GM12891 (cell line): ENCODE data around the gene ZNF614.
"Not testable (repeated sequence)": the region's sequence is repeated elsewhere in the genome, so short reads cannot be mapped to it uniquely, and the experiment has no call there.

ENCODE experiments used
- DNase-seq: peaks from one replicate; pipeline ENCODE4 v3.0.0; 2011; ENCODE audit warnings: low spot score; ENCODE audit not compliant: insufficient read length
- FAIRE-seq: peaks from 2 replicates; lab custom pipeline; 2011; peaks lifted over from hg19 to GRCh38; lab: Jason Lieb, UNC
- PAX5 ChIP-seq: IDR thresholded peaks from 2 replicates; pipeline ENCODE4 v1.6.1; 2011; ENCODE audit warnings: low read length, moderate library complexity, mild to moderate bottlenecking; ENCODE audit not compliant: insufficient read depth, severe bottlenecking
- POLR2A ChIP-seq: IDR thresholded peaks from 2 replicates; pipeline ENCODE4 v1.6.1; 2011; ENCODE audit warnings: low read depth, low read length, control low read depth
- POLR2AphosphoS5 ChIP-seq: IDR thresholded peaks from 2 replicates; pipeline ENCODE4 v1.6.1; 2011; ENCODE audit warnings: low read depth, low read length, control low read depth
- POU2F2 ChIP-seq: IDR thresholded peaks from 2 replicates; pipeline ENCODE4 v1.6.1; 2011; ENCODE audit warnings: low read depth, mild to moderate bottlenecking, control low read depth, low read length, moderate library complexity
- SPI1 ChIP-seq: IDR thresholded peaks from 2 replicates; pipeline ENCODE4 v1.6.1; 2011; ENCODE audit warnings: low read depth, low read length, control low read depth
- TAF1 ChIP-seq: IDR thresholded peaks from 2 replicates; pipeline ENCODE4 v1.6.1; 2011; ENCODE audit warnings: low read depth, low read length, control low read depth

ZNF614 gene

GRCh38 chr19:51993422-51993821 is 34.8 kb downstream of the ZNF614 start:
- TF ChIP-seq TAF1 (no peak), POLR2A (no peak), PAX5 (no peak), POU2F2 (no peak), POLR2AphosphoS5 (no peak), SPI1 (no peak)
- no peak for FAIRE-seq

GRCh38 chr19:51986309-51987291 is 41.6 kb downstream of the ZNF614 start, which contains the start of gene ZNF350:
Gene ZNF350 (minus strand): TSS chr19:51986840. CDS start chr19:51974360, 12,480 bp downstream.
- TF ChIP-seq PAX5 (no peak), SPI1 (peak; percentile 84), POU2F2 (no peak), POLR2AphosphoS5 (peak; percentile 78), POLR2A (peak; percentile 79), TAF1 (peak; percentile 57; the same call in 1 of the 2 replicates)
- peak; percentile 57 for DNase-seq
- FAIRE-seq: peak; percentile 98

More at GRCh38 chr19:51993422-51993821, 34.8 kb downstream of the ZNF614 start:
- DNase-seq: no peak

GRCh38 chr19:51983361-51983760 is 44.8 kb downstream of the ZNF614 start:
- TF ChIP-seq PAX5: no peak
- TF ChIP-seq SPI1: no peak
- TF ChIP-seq POU2F2: no peak
- TF ChIP-seq POLR2A: no peak
- no peak for TF ChIP-seq POLR2AphosphoS5
- TF ChIP-seq TAF1: no peak
- FAIRE-seq (no peak), DNase-seq (no peak)

- not testable (repeated sequence) for FAIRE-seq, DNase-seq
Observed at GRCh38 chr19:51980926-51981325, 47.3 kb downstream of the ZNF614 start.

- FAIRE-seq (no peak), DNase-seq (no peak)
- TF ChIP-seq TAF1 (no peak), POU2F2 (no peak), SPI1 (no peak), POLR2A (no peak), POLR2AphosphoS5 (no peak), PAX5 (no peak)
Observed at GRCh38 chr19:51980116-51980736, 48.0 kb downstream of the ZNF614 start.

GRCh38 chr19:51978882-51979281 is 49.3 kb downstream of the ZNF614 start:
- no peak for DNase-seq
- no peak for FAIRE-seq
- TF ChIP-seq POU2F2 (no peak), TAF1 (no peak), SPI1 (no peak), POLR2A (no peak), POLR2AphosphoS5 (no peak)

GRCh38 chr19:51977346-51977745 is 50.8 kb downstream of the ZNF614 start:
- DNase-seq (no peak), FAIRE-seq (no peak)
- TF ChIP-seq PAX5 (no peak), POLR2A (no peak), TAF1 (no peak), SPI1 (no peak)

- no peak for TF ChIP-seq POLR2AphosphoS5
- TF ChIP-seq POU2F2: no peak
- no peak for TF ChIP-seq PAX5
- no peak for TF ChIP-seq TAF1
- TF ChIP-seq POLR2A: no peak
- no peak for TF ChIP-seq SPI1
- DNase-seq: no peak
- no peak for FAIRE-seq
Observed at GRCh38 chr19:51976852-51977251, 51.3 kb downstream of the ZNF614 start.

- not testable (repeated sequence) for DNase-seq, FAIRE-seq
Observed at GRCh38 chr19:51975787-51976186, 52.4 kb downstream of the ZNF614 start.
